ENCODE data around the gene DIS3L2. TPM values are rescaled to one million over a fixed set of nuclear protein-coding genes. Genes with fewer than 3 reads are reported as not detected.
"Not testable (repeated sequence)": the region's sequence is repeated elsewhere in the genome, so short reads cannot be mapped to it uniquely, and the experiment has no call there.

Gene DIS3L2
- total RNA-seq, 2 experiments from 2014 or later: 39.8 to 39.9 TPM

- peaks cover 19% of the 10 kb centered on the region for H3K4me1 Mint-ChIP-seq
- peak overlapping the region; percentile 70 for H3K27ac Mint-ChIP-seq
- DNase-seq: peak; percentile 30
- POLR2A ChIA-PET: interaction anchor here (0.6 to 1.1 kb wide), 3 partner anchors 49 to 438 kb away, joined by 3 to 5 read pairs (median 4); no protein-coding TSS in a partner anchor
- not testable (repeated sequence) for H3K9me3 Mint-ChIP-seq; ATAC-seq (ENCODE audit: low read depth); H3K36me3 Mint-ChIP-seq; H3K4me3 Mint-ChIP-seq; H3K27me3 Mint-ChIP-seq
Measured at GRCh38 chr2:232364806-232365594, 403.5 kb downstream of the DIS3L2 start.

- POLR2A ChIA-PET: no interaction called here
- peak; percentile 57 for DNase-seq
- Mint-ChIP-seq H3K36me3 (no peaks in the 10 kb centered on the region), H3K27me3 (peaks cover 4% of the 10 kb centered on the region), H3K4me1 (peaks cover 19% of the 10 kb centered on the region), H3K27ac (peak overlapping the region; percentile 34), H3K4me3 (no peak overlapping the region), H3K9me3 (no peaks in the 10 kb centered on the region)
- peak; percentile 67 for ATAC-seq (ENCODE audit: low read depth)
Measured at GRCh38 chr2:232365621-232366321, 404.3 kb downstream of the DIS3L2 start.

GRCh38 chr2:232366461-232366860, 404.9 kb downstream of the DIS3L2 start:
- DNase-seq; POLR2A ChIA-PET; H3K9me3 Mint-ChIP-seq; H3K27ac Mint-ChIP-seq; H3K36me3 Mint-ChIP-seq; ATAC-seq (ENCODE audit: low read depth); H3K27me3 Mint-ChIP-seq; H3K4me3 Mint-ChIP-seq: not testable (repeated sequence)
- peaks cover 19% of the 10 kb centered on the region for H3K4me1 Mint-ChIP-seq

GRCh38 chr2:232367016-232367415, 405.5 kb downstream of the DIS3L2 start:
- POLR2A ChIA-PET: no interaction called here
- Mint-ChIP-seq H3K36me3 (no peaks in the 10 kb centered on the region), H3K27me3 (peaks cover 4% of the 10 kb centered on the region), H3K9me3 (no peaks in the 10 kb centered on the region), H3K4me3 (no peak overlapping the region), H3K4me1 (peaks cover 19% of the 10 kb centered on the region), H3K27ac (no peak overlapping the region)
- ATAC-seq (ENCODE audit: low read depth) (no peak), DNase-seq (peak; percentile 20)

GRCh38 chr2:232367591-232368233, 406.2 kb downstream of the DIS3L2 start:
- Mint-ChIP-seq H3K4me3 (no peak overlapping the region), H3K27me3 (peaks cover 4% of the 10 kb centered on the region), H3K4me1 (peaks cover 15% of the 10 kb centered on the region), H3K27ac (no peak overlapping the region), H3K9me3 (no peaks in the 10 kb centered on the region), H3K36me3 (no peaks in the 10 kb centered on the region)
- DNase-seq: peak; percentile 27
- ATAC-seq (ENCODE audit: low read depth): no peak
- POLR2A ChIA-PET: no interaction called here

- Mint-ChIP-seq H3K27me3 (peaks cover 4% of the 10 kb centered on the region), H3K36me3 (no peaks in the 10 kb centered on the region), H3K4me1 (peaks cover 12% of the 10 kb centered on the region), H3K9me3 (no peaks in the 10 kb centered on the region), H3K27ac (no peak overlapping the region), H3K4me3 (no peak overlapping the region)
- no peak for DNase-seq
- ATAC-seq (ENCODE audit: low read depth): no peak
- POLR2A ChIA-PET: no interaction called here
Measured at GRCh38 chr2:232368311-232368731, 406.8 kb downstream of the DIS3L2 start.

GRCh38 chr2:232369126-232369951, 407.8 kb downstream of the DIS3L2 start:
- DNase-seq: peak; percentile 21
- H3K4me3 Mint-ChIP-seq: no peak overlapping the region
- no peaks in the 10 kb centered on the region for H3K9me3 Mint-ChIP-seq
- H3K4me1 Mint-ChIP-seq: peaks cover 6% of the 10 kb centered on the region
- POLR2A ChIA-PET: no interaction called here
- H3K36me3 Mint-ChIP-seq: no peaks in the 10 kb centered on the region
- H3K27ac Mint-ChIP-seq: no peak overlapping the region
- peaks cover 4% of the 10 kb centered on the region for H3K27me3 Mint-ChIP-seq
- no peak for ATAC-seq (ENCODE audit: low read depth)

- H3K27me3 Mint-ChIP-seq; H3K36me3 Mint-ChIP-seq; ATAC-seq (ENCODE audit: low read depth); H3K27ac Mint-ChIP-seq; POLR2A ChIA-PET; H3K9me3 Mint-ChIP-seq; H3K4me1 Mint-ChIP-seq; H3K4me3 Mint-ChIP-seq; DNase-seq: not testable (repeated sequence)
Measured at GRCh38 chr2:232370007-232370406, 408.5 kb downstream of the DIS3L2 start.

- Mint-ChIP-seq H3K9me3 (no peaks in the 10 kb centered on the region), H3K4me1 (no peaks in the 10 kb centered on the region), H3K4me3 (no peak overlapping the region), H3K27me3 (peaks cover 4% of the 10 kb centered on the region), H3K27ac (no peak overlapping the region), H3K36me3 (no peaks in the 10 kb centered on the region)
- DNase-seq: no peak
- POLR2A ChIA-PET: no interaction called here
- ATAC-seq (ENCODE audit: low read depth): no peak
Measured at GRCh38 chr2:232372231-232373208, 411.0 kb downstream of the DIS3L2 start.

- Mint-ChIP-seq H3K4me1 (no peaks in the 10 kb centered on the region), H3K27me3 (peaks cover 4% of the 10 kb centered on the region), H3K36me3 (no peaks in the 10 kb centered on the region), H3K4me3 (no peak overlapping the region), H3K27ac (no peak overlapping the region), H3K9me3 (no peaks in the 10 kb centered on the region)
- ATAC-seq (ENCODE audit: low read depth) (no peak), DNase-seq (no peak)
- POLR2A ChIA-PET: no interaction called here
Measured at GRCh38 chr2:232374356-232374755, 412.8 kb downstream of the DIS3L2 start.

GRCh38 chr2:232375164-232375563, 413.7 kb downstream of the DIS3L2 start:
- Mint-ChIP-seq H3K27ac (no peak overlapping the region), H3K27me3 (peaks cover 4% of the 10 kb centered on the region), H3K9me3 (no peaks in the 10 kb centered on the region), H3K4me3 (no peak overlapping the region), H3K4me1 (no peaks in the 10 kb centered on the region), H3K36me3 (no peaks in the 10 kb centered on the region)
- DNase-seq (no peak), ATAC-seq (ENCODE audit: low read depth) (no peak)
- POLR2A ChIA-PET: no interaction called here

GRCh38 chr2:232376260-232376659, 414.7 kb downstream of the DIS3L2 start:
- POLR2A ChIA-PET: no interaction called here
- H3K4me3 Mint-ChIP-seq: no peak overlapping the region

More at GRCh38 chr2:232376260-232376659, 414.7 kb downstream of the DIS3L2 start:
- no peaks in the 10 kb centered on the region for H3K36me3 Mint-ChIP-seq
- H3K4me1 Mint-ChIP-seq: no peaks in the 10 kb centered on the region
- no peak overlapping the region for H3K27ac Mint-ChIP-seq
- H3K27me3 Mint-ChIP-seq: no peaks in the 10 kb centered on the region
- no peak for DNase-seq
- H3K9me3 Mint-ChIP-seq: no peaks in the 10 kb centered on the region
- ATAC-seq (ENCODE audit: low read depth): no peak

Data from activated naive CD8-positive, alpha-beta T cell treated with anti-CD3 and anti-CD28 coated beads, Interleukin-2, amount 10 ng/mL, durations not matched to agents 7 days and 5 days (primary cell).